Measurements from ENCODE around the gene FRMD4A. TPM values are rescaled to one million over a fixed set of nuclear protein-coding genes. Genes with fewer than 3 reads are reported as not detected.

FRMD4A gene
- total RNA-seq, 1 donor from 2014 or later = 20.2 TPM

DNA sequence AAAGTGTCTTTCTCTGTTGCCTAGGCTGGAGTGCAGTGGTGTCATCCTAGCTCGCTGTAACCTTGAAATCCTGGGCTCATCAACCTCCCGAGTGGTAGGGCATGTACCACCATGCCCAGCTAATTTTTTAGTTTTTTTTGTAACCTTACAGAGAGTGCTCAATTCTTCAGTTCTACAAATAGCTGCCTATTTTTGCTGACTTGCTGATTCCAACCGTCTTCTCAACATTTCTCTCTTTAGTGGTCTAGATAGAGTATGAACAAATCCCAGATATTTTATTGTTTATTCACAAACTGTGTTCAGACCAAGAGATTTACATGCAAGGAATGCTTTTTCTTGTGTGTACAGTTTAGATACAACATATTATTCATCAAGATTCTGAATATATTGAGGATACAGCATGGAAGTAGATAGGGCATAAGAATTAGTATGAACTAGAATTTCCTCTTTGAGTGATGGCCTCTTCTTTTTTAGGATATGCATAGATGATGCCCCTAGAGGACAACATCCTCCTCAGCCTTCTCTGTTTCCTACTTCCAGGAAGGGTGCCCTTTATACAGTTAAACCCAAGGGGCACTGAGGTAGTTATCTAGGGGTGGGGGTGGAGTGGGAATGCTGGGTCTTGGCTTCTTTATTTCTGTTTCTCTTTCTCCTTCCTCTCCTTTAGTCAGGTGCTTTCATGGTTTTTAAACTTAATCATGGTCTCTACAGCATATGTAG lies 717.9 kb downstream of the FRMD4A start:
- Mint-ChIP-seq H3K4me3 (no peak overlapping the region), H3K27ac (no peak overlapping the region), H3K27me3 (ENCODE audit: insufficient read depth, low read depth) (peaks cover 2% of the 10 kb centered on the region), H3K36me3 (peaks cover 20% of the 10 kb centered on the region), H3K4me1 (peaks cover 15% of the 10 kb centered on the region), H3K9me3 (no peaks in the 10 kb centered on the region)
- H3K27ac ChIP-seq = no peak overlapping the region
- H3K36me3 ChIP-seq = peaks cover 8% of the 10 kb centered on the region
- no peaks in the 10 kb centered on the region for H3K27me3 ChIP-seq
- no peaks in the 10 kb centered on the region for H3K9me3 ChIP-seq (ENCODE audit: low read depth)
- H3K4me2 ChIP-seq = no peak overlapping the region
- H4K20me1 ChIP-seq (ENCODE audit: low read depth) = no peaks in the 10 kb centered on the region
- TF ChIP-seq EZH2phosphoT487 (IDR thresholded peaks at IDR 0.05) (no peak), CTCF (IDR thresholded peaks at IDR 0.05) (no peak), EZH2 (IDR thresholded peaks at IDR 0.05) (no peak)
- no peaks in the 10 kb centered on the region for H3K79me2 ChIP-seq (ENCODE audit: low read depth)
- no peak overlapping the region for H2AFZ ChIP-seq (replicated peaks)
- no peak overlapping the region for H3K4me3 ChIP-seq
- DNase-seq (ENCODE audit: low spot score) = no peak
- no peak overlapping the region for H3K9ac ChIP-seq
- peaks cover 7% of the 10 kb centered on the region for H3F3A ChIP-seq (ENCODE audit: low read depth)
- peaks cover 24% of the 10 kb centered on the region for H3K4me1 ChIP-seq

GRCh38 chr10:13608246-13608853 lies 722.4 kb downstream of the FRMD4A start:
- no peak overlapping the region for H2AFZ ChIP-seq (replicated peaks)
- no peaks in the 10 kb centered on the region for H4K20me1 ChIP-seq (ENCODE audit: low read depth)
- no peaks in the 10 kb centered on the region for H3K27me3 ChIP-seq
- DNase-seq (ENCODE audit: low spot score) = no peak
- H3K36me3 Mint-ChIP-seq = peaks cover 16% of the 10 kb centered on the region
- TF ChIP-seq EZH2 (IDR thresholded peaks at IDR 0.05) (no peak), EZH2phosphoT487 (IDR thresholded peaks at IDR 0.05) (no peak), CTCF (IDR thresholded peaks at IDR 0.05) (no peak)
- no peaks in the 10 kb centered on the region for H3K9me3 ChIP-seq (ENCODE audit: low read depth)
- no peaks in the 10 kb centered on the region for H3K27me3 Mint-ChIP-seq (ENCODE audit: insufficient read depth, low read depth)
- H3K4me3 Mint-ChIP-seq = no peak overlapping the region
- H3F3A ChIP-seq (ENCODE audit: low read depth) = no peaks in the 10 kb centered on the region
- H3K27ac Mint-ChIP-seq = no peak overlapping the region
- H3K27ac ChIP-seq = no peak overlapping the region
- H3K9ac ChIP-seq = no peak overlapping the region
- no peak overlapping the region for H3K4me2 ChIP-seq
- H3K36me3 ChIP-seq = no peaks in the 10 kb centered on the region
- no peaks in the 10 kb centered on the region for H3K4me1 ChIP-seq
- no peaks in the 10 kb centered on the region for H3K9me3 Mint-ChIP-seq
- H3K79me2 ChIP-seq (ENCODE audit: low read depth) = no peaks in the 10 kb centered on the region
- no peak overlapping the region for H3K4me3 ChIP-seq
- H3K4me1 Mint-ChIP-seq = no peaks in the 10 kb centered on the region

- H3K9me3 ChIP-seq (ENCODE audit: low read depth) = no peaks in the 10 kb centered on the region
- no peak overlapping the region for H3K27ac Mint-ChIP-seq
- H3K36me3 Mint-ChIP-seq = peaks cover 9% of the 10 kb centered on the region
- no peaks in the 10 kb centered on the region for H3K79me2 ChIP-seq (ENCODE audit: low read depth)
- DNase-seq (ENCODE audit: low spot score) = no peak
- no peaks in the 10 kb centered on the region for H3K27me3 Mint-ChIP-seq (ENCODE audit: insufficient read depth, low read depth)
- H3K4me1 ChIP-seq = no peaks in the 10 kb centered on the region
- H3K36me3 ChIP-seq = no peaks in the 10 kb centered on the region
- no peak overlapping the region for H2AFZ ChIP-seq (replicated peaks)
- H3F3A ChIP-seq (ENCODE audit: low read depth) = no peaks in the 10 kb centered on the region
- no peaks in the 10 kb centered on the region for H3K4me1 Mint-ChIP-seq
- TF ChIP-seq EZH2phosphoT487 (IDR thresholded peaks at IDR 0.05) (no peak), CTCF (IDR thresholded peaks at IDR 0.05) (no peak), EZH2 (IDR thresholded peaks at IDR 0.05) (no peak)
- H3K9me3 Mint-ChIP-seq = no peaks in the 10 kb centered on the region
- H3K9ac ChIP-seq = no peak overlapping the region
- no peaks in the 10 kb centered on the region for H3K27me3 ChIP-seq
- H3K4me3 Mint-ChIP-seq = no peak overlapping the region
- no peak overlapping the region for H3K4me2 ChIP-seq
- H4K20me1 ChIP-seq (ENCODE audit: low read depth) = no peaks in the 10 kb centered on the region
- no peak overlapping the region for H3K27ac ChIP-seq
- no peak overlapping the region for H3K4me3 ChIP-seq
Measured at GRCh38 chr10:13604357-13605040, 726.2 kb downstream of the FRMD4A start.

Measured in neural progenitor cell (in vitro differentiated cells).